ENCODE measurements around the gene RAPGEF6.
A peak's percentile ranks its signal among the peaks of the same experiment; 100 is the strongest.
"Not testable (repeated sequence)": the region's sequence is repeated elsewhere in the genome, so short reads cannot be mapped to it uniquely, and the experiment has no call there.

Gene RAPGEF6

DNA sequence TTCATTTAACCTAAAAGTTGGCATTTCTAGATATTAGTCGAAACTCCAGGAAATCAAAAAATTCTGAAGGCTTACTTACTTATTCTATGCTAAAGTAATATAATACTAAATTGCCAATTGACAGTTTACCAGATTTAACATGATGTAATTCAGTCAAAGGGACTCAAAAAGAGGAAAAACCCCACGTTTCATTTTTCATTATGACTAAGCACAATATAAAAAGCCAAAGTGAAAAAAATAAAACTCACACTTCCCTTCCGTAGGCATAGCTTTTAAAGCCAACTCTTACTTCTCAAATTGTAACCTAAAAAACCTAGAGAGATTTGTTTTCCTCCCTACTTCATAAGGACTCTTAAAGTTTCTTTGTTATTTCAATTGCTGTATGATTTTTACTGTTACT is 146.6 kb downstream of the RAPGEF6 start:
- no peak for DNase-seq (ENCODE audit: low read depth)
- no peak overlapping the region for H3K4me3 ChIP-seq (ENCODE audit: low read depth, low read length)
- in situ Hi-C loops (cut with HindIII; ENCODE audit: low sequenced_read_pairs), result no loop called here
- TF ChIP-seq, protein P1, sequence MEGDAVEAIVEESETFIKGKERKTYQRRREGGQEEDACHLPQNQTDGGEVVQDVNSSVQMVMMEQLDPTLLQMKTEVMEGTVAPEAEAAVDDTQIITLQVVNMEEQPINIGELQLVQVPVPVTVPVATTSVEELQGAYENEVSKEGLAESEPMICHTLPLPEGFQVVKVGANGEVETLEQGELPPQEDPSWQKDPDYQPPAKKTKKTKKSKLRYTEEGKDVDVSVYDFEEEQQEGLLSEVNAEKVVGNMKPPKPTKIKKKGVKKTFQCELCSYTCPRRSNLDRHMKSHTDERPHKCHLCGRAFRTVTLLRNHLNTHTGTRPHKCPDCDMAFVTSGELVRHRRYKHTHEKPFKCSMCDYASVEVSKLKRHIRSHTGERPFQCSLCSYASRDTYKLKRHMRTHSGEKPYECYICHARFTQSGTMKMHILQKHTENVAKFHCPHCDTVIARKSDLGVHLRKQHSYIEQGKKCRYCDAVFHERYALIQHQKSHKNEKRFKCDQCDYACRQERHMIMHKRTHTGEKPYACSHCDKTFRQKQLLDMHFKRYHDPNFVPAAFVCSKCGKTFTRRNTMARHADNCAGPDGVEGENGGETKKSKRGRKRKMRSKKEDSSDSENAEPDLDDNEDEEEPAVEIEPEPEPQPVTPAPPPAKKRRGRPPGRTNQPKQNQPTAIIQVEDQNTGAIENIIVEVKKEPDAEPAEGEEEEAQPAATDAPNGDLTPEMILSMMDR (IDR thresholded peaks at IDR 0.05; ENCODE audit: low read depth, low read length, missing control alignments), result no peak

DNA sequence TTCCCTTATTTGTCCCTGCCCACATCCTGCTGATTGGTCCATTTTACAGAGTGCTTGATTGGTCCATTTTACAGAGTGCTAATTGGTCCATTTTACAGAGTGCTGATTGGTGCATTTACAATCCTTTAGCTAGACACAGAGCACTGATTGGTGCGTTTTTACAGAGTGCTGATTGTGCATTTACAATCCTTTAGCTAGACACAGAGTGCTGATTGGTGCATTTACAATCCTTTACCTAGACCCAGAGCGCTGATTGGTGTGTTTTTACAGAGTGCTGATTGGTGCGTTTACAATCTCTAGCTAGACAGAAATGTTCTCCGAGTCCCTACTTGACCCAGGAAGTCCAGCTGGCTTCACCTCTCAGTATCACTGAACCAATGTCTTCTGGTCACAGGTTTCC is 147.7 kb downstream of the RAPGEF6 start:
- H3K4me3 ChIP-seq (ENCODE audit: low read depth, low read length); in situ Hi-C loops (cut with HindIII; ENCODE audit: low sequenced_read_pairs); DNase-seq (ENCODE audit: low read depth): not testable (repeated sequence)

DNA sequence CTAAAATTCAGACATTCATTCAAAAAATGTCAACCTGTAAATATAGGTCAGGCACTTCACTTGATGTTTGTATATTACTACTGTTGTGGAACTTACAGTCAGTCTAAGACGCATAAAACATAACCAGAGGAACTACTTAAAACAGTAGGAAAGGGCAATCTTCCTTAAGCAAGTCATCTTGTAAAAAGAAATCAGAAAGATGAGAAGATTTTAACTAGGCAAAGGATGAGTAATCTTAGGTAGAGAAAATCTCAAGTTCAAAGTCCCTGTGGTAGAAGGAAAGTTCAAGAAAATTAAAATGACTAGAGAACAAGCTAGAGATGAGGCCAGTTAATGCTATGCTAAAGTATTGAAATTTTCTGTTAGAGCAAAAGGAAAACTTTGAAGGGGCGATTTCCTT is 152.4 kb downstream of the RAPGEF6 start:
- no peak overlapping the region for H3K4me3 ChIP-seq (ENCODE audit: low read depth, low read length)
- TF ChIP-seq, protein P1 (IDR thresholded peaks at IDR 0.05; ENCODE audit: low read depth, low read length, missing control alignments), result no peak
- in situ Hi-C loops (cut with HindIII; ENCODE audit: low sequenced_read_pairs), result no loop called here
- no peak for DNase-seq (ENCODE audit: low read depth)

DNA sequence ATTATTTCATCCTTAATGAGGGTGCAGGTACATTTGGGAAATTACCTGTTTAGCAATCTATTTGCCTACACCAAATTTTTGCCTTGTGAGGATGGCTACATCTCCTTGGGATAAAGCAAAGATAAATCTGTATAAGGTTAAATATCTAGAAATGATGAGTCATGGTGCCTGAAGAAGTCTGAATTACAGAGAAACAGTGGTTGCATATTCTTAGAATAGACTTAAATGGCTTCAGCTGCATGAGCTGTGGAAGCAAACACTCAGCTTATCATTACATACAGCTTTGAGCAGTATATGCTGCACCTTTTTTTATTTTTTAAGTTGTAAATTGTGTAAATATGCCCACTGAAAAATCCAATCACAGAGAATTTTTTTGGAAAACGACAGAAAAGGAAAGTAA is 153.5 kb downstream of the RAPGEF6 start:
- no peak for DNase-seq (ENCODE audit: low read depth)
- H3K4me3 ChIP-seq (ENCODE audit: low read depth, low read length), result no peak overlapping the region
- TF ChIP-seq, protein P1 (IDR thresholded peaks at IDR 0.05; ENCODE audit: low read depth, low read length, missing control alignments), result no peak
- in situ Hi-C loops (cut with HindIII; ENCODE audit: low sequenced_read_pairs), result no loop called here

DNA sequence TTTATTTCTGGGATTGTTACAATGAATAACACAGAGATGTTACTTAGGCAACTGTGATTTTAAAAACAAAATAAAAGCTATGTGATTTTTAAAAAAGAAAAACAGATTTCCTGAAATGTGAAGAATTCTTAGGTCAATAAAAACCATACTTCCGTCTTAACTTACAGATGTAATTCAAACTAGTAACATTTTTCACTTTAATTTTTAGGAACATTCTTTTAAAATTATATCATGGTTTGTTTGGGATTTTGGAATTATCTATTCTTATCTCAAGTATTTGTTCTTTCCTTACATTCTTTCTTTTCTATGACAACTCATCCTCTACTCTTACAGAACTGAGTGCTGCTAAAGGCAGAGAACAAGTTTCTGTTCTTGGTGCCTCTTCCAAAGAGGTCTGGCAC is 159.5 kb downstream of the RAPGEF6 start:
- TF ChIP-seq, protein P1 (IDR thresholded peaks at IDR 0.05; ENCODE audit: low read depth, low read length, missing control alignments), result no peak
- in situ Hi-C loops (cut with HindIII; ENCODE audit: low sequenced_read_pairs), result no loop called here
- no peak for DNase-seq (ENCODE audit: low read depth)
- no peak overlapping the region for H3K4me3 ChIP-seq (ENCODE audit: low read depth, low read length)

DNA sequence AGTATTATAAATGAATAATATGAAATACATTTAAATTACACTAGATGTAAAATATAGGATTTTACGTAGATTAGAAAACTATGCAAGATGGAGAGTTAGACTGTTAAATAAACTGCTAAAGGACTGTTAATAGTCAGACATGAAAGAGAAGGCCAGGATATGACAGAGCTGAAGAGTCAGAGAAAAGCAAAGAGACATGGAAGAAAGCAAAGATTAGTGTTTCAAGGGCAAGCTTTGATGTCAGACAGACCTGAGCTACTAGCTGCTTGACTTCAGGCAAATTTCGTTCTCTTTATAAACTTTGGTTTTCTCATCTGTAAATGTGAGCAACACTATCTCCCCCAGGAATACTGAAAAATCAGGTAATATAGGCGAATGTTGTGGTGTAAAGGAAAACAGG is 161.3 kb downstream of the RAPGEF6 start:
- in situ Hi-C loops (cut with HindIII; ENCODE audit: low sequenced_read_pairs), result no loop called here

DNA sequence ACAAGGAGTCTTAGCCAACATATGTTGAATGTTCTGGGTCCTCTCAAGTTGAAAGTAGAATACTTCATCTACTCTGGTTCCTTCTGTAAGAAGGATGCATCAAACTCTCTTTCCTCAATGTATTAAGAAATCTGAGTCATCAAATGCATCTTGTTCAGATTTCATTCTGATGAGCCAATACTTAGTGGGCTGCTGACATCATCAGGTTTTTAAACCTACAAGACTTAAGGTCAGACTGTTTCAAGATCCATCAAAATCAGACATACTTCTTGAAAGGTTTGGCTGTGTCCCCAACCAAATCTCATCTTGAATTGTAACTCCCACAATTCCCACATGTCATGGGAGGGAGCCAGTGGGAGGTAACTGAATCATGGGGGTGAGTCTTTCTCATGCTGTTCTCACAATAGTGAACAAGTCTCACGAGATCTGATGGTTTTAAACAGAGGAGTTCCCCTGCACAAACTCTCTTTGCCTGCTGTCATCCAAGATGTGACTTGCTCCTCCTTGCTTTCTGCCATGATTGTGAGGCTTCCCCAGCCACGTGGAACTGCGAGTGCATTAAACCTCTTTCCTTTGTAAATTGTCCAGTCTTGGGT is 168.8 kb downstream of the RAPGEF6 start:
- in situ Hi-C loops (cut with HindIII; ENCODE audit: low sequenced_read_pairs), result no loop called here
- TF ChIP-seq, protein P1 (IDR thresholded peaks at IDR 0.05; ENCODE audit: low read depth, low read length, missing control alignments), result no peak
- DNase-seq (ENCODE audit: low read depth), result peak; percentile 44
- no peak overlapping the region for H3K4me3 ChIP-seq (ENCODE audit: low read depth, low read length)

More for the DNA sequence above, 161.3 kb downstream of the RAPGEF6 start:
- no peak overlapping the region for H3K4me3 ChIP-seq (ENCODE audit: low read depth, low read length)
- DNase-seq (ENCODE audit: low read depth), result no peak
- TF ChIP-seq, protein P1 (IDR thresholded peaks at IDR 0.05; ENCODE audit: low read depth, low read length, missing control alignments), result no peak
